Activated CD8-positive, alpha-beta memory T cell treated with anti-CD3 and anti-CD28 coated beads, Interleukin-2, amount 50 U/mL, for 1 hour (primary cell): ENCODE results near the gene TSPYL1.
A peak's percentile ranks its signal among the peaks of the same experiment; 100 is the strongest.
"Not testable (repeated sequence)": the region's sequence is repeated elsewhere in the genome, so short reads cannot be mapped to it uniquely, and the experiment has no call there.

ENCODE experiments used
- DNase-seq: peaks from one replicate; pipeline ENCODE4 v3.0.0-alpha.2; 2020; ENCODE audit errors: extremely low read depth

TSPYL1 gene

DNA sequence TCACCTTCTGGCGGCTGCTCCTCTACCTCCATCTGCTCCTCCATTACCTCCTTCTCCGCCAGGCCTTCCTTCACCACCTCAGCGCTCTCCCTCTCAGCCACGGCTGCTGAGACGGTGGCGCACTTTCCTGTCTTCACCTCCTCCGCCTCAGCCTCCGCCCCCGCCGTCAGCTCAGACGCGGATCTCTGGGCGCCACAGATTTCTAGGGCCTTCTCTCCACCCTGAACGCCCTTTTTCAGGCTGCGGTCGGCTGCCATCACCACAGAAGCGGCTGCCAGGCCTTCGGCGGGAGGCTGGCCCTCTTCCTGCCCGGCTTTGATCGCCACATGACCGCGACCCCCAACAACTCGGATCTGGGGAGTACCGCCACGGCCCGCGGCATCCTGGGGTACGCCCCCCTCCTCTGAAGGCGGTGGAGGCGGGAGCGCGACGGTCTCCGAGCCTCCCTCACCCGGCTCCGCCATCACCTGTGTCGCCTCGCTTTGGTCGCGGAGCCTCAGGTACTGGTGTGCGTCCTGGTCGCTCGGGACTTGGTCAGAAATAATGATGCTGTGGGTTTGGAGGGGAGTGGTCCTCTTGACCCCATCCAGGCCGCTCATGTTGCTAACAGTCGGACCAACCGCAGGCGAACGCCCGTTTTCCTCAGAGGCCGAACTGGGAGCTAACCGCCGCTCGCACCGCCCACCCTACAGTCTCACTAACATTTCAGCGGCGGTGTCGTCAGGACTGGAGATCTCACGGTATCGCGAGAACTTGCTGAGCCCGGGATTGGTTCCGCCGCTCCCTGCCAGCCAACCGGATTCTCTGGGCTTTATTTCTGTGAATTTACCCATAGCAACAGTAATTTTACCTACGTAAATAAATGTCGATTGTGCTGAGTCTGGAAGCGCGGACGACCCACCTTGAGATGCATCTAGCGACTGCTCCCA is at the start of gene TSPYL1:
TSS of gene TSPYL1 (minus strand) at position 699 of the 929 bp plus-strand sequence. CDS start at position 599, 100 bp downstream.
- DNase-seq: peak; percentile 93

DNA sequence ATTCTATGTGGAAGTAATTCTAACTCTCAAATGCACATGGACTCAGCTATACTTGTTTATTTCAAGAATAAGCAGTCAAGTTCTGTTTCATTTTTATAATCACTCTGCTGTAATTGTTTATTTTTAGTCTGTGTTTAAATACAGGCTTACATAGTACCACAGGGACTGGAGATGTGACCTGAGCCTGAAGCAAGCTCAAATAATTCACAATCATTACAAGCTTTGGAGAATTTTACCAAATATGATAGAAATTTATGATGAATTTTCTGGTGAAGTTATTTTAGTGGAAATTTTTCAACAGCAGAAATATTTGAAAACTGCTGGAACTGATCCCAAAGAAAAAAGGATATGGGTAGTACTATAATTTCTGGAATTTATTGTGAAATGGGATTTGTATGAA is 49.4 kb upstream of the TSPYL1 start:
- DNase-seq: no peak

DNA sequence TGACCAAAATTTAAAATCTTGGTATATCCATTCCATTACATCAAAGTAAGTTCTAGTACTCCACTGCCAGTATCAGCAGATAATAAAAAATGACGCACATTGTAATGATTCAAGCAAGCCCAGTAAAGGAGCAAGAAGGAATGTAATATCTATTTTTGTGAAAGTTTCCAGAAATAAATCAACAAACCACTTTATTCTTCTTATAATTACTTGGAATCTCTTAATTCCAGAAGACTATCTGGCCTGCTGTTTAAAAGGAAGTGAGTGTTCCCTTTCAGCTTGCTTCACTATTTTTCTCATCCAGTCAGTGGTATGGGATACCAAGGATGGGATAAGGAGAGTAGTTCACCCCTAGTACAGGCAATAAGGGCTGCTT is 48.8 kb upstream of the TSPYL1 start:
- DNase-seq: no peak

DNA sequence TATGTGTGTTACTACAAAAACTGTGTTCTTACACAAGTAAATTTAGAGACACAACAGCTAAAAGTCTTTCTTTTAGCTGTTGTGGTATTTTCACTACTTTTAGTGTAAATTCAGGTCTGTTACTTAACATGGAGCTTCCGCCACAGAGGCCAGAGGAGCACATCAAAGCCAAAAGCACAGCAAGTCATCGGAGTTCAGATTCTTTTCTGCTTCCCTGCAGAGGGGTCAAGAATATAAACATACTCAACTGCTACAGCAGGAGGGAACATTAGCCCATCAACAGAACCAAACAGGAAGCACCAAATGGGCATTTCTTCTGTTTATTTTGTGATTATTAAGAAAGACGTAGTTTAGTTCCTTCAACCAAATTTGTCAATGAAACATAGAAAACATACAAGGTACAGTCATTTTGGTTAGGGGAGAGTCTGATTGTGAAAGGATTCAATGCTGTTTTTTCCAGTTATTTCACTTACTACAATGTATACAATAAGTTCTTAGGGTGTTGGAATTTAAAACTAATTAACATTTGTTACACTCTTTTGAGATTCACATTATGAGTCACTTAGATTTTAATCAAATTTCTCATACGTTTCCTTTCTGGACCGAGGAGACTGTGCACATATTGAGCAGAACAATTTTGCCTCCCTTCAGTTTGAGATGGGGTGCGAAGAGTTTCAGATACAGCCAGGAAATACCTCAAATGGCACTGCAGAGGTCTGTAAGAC is 48.2 kb upstream of the TSPYL1 start:
- DNase-seq: no peak

DNA sequence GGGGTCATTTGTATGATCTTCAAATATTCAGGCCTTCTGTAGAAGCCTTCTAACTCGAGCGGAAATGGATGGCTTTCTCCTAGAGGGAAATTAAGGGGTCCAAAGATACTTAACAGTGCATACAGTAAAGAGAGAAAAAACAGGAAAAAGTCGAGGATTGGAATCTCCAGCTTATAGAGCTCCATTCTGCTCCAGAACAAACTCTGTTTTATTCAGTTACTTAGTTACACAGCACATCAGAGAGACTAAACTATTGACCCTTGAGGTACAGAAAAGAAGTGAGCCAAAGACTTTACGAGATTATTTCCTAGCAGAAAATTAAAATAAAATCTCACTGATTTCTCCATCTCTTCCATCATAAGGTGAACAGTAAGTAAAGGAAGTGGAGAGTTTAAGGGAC is 47.3 kb upstream of the TSPYL1 start:
- no peak for DNase-seq

DNA sequence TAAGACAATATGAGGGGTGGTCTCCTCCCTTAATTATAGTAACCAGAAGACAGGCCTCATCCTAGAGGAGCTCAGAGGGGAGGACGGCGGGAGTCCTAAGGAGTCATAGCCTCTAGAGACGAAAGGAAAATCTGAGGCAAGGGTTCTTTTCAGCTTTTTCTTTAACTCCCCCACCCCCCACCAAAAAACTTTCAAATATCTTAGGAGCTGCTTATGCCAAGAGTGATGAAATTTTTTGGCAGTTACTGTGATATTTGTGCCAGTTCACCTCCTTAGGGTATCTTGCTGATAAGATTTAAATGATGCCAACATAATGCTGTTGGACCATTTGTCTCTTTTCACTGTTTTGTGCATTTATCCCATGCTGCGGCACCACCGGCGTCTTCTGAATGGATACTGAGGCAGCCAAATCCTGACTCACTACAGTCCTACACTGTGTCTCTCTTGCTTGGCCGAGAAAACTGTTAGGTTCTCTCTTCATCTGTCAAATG is 46.5 kb upstream of the TSPYL1 start:
- DNase-seq: no peak

DNA sequence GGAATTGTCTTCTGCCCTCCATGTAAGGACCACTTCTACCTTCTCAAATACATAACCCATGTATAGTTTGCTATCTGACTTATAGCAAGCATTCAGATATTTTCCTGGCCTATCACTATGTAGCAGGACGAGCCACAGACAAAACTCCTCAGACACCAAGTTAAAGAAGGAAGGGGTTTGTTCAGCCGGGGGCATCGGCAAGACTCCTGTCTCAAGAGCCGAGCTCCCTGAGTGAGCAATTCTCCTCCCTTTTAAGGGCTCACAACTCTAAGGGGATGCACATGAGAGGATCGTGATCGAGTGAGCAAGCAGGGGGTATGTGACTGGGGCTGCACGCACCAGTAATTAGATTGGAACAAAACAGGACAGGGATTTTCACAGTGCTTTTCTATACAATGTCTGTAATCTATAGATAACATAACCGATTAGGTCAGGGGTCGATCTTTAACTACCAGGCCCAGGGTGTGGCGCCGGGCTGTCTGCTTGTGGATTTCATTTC is 46.0 kb upstream of the TSPYL1 start:
- DNase-seq: not testable (repeated sequence)

DNA sequence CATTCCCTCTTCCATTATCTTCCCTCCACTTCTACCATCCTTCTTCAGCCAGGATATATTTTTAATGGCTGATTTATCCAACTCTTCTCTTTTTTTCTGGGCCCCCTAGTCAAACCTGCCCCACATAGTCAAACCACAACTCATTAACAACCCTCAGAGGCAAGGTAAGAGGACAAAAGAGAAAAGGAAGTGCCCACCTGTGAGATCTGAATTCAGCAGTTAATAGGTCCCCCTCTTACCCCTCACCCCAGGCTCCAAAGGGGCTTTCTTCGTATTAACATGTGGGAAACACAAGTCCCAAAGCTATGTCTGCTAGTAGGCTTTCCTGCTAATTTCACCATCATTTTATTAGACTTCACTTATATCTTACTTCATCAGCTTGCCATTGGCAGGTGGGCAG is 44.1 kb upstream of the TSPYL1 start:
- no peak for DNase-seq

DNA sequence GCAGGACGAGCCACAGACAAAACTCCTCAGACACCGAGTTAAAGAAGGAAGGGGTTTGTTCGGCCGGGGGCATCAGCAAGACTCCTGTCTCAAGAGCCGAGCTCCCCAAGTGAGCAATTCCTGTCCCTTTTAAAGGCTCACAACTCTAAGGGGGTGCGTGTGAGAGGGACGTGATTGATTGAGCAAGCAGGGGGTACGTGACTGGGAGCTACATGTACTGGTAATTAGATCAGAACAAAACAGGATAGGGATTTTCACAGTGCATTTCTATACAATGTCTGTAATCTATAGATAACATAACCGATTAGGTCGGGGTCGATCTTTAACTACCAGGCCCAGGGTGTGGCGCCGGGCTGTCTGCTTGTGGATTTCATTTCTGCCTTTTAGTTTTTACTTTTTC is 42.2 kb upstream of the TSPYL1 start:
- not testable (repeated sequence) for DNase-seq

DNA sequence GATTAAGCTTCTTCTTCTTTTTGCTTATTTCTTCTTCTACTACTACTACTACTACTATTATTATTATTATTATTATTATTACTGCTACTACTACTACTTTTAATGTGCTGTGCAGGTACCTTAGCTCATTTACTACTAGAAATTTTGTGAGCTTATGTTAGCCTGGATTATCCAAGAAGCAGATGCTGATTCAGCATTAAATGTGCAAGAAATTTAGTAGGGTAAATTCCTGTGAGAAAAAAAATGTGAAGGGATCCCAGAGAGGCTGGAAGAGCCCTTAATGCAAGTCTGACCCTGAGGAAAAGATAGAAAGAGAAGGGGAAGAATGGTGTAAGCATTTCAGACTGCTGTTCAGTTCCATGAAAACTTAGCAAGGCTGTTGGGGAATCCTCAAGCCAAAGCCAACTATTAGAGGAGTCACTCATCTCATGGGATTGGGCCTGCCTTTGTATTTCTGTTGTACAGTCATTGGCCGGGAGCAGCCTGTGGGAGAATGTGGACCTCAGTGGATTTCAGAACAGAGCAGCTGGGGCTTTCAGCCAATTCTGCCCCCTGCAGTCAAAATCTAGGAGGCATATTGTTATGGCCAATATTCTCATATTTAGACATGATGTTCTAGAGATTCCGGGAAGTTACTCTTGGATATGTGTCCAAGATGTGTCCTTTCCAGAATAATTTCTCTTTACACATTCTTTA is 37.2 kb upstream of the TSPYL1 start:
- DNase-seq: no peak

DNA sequence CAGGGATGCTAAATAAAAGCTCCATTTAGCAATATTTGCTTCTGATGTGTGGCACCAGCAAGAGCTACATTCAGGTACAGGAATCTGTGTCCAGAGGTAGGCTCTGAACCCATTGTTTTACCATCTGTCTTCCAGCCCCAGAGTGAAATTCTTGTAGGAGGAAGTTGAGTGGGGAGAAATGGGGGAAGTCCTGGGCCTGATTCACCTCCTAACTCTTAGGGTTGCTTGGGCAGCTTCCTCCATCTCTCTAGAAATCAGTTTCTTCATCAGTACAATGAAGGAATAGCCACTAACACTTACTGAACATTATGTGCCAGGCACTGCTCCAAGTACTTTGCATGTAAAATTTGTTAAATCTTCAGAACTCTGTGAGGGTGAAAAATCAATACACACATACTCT is 35.1 kb upstream of the TSPYL1 start:
- DNase-seq: no peak

DNA sequence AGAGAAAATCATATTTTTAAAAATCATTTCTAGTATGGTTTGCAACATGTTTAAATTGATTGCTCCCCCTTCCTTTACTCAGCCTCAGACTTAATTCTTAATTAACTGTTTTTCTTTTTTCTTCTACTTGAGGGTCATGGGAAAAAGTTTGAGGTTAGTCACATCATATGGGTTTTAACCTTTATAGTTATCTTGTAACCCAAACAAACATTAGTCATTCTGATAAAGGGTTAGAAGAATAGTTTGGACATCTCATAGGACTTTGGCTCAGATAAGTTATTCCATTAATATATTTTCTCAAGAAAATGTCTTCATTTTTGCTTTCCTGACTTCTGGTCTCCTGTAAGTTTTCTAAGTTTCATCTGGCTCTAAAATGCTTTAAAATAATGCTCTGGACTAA is 34.5 kb upstream of the TSPYL1 start:
- DNase-seq: no peak

DNA sequence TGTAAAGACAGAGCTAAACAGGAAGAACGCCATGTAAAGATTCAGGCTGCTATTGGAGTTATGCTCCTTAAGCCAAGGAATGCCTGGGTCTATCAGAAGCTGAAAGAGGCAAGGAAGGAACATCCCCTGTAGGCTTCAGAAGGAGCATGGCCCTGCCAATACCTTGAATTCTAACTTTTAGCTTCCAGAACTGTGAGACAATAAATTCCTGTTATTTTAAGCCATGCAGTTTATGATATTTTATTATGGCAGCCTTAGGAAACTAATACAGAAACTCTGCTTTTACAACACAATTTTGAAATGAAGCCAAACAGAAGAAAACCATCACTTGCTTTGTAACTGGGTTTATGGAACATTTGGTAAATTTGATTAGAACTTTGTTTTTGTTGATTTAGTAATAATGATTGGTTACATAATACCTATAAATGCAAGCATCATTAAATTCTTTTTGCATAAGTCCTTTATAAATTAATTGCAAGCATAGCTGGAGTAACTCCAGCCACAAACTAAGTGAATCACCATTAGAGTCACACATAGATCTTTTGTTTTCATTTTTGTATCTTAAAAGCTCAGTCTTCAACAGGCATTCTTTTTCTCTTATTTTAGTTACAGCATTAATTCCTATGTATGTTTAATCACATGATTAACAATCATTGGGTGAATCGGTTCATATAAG is 33.5 kb upstream of the TSPYL1 start:
- no peak for DNase-seq

DNA sequence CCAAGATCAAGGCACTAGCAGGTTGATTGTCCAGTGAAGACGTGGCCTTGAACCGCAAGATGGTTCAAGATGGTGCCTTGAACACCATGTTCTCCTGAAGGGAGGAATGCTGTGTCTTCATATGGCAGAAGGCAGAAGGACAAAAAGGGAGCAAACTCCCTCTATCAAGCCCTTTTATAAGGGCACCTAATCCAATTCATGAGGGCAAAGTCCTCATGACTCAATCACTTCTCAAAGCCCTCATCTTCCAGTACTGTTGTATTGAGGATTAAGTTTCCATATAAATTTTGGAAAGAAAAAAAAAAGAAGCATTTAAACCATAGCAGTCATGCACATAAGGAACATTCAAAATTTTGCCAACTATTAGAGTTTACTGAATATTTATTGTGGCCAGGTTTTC is 29.9 kb upstream of the TSPYL1 start:
- no peak for DNase-seq

DNA sequence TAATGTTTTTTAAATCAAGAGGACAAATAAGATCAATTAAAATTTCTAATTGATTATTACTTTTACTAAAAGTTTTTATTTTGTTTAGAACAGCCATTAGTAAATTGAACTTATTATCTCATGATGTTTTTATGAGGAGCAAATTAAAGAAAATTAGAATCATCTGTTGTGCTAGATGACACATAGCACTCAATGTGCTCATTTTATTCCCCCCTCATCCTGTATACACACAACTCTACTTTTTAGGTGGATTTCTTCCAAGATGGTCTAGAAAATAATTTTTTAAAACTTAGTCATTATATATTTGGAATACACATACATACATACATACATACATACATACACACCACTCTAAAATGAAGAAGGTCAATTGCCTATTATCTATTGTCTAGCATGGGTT is 29.3 kb upstream of the TSPYL1 start:
- DNase-seq: no peak

DNA sequence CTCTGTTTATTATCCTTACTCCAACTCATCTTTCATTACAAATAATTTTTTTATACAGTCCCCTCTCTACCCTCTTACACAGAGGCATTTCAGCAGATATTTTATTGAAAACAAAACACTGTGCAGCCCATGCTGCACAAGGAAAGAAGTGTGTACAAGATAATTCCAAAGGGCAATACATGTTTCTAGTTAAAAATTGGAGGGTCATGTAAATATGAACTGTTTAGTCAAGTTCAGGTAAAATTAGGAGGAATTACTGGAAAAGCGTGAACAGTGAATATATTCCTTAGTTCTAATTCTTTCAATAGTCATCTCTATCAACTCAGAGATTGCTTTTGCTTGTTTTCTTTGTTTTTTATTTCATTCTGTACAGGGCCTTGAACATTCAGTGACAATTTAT is 27.9 kb upstream of the TSPYL1 start:
- DNase-seq: no peak

DNA sequence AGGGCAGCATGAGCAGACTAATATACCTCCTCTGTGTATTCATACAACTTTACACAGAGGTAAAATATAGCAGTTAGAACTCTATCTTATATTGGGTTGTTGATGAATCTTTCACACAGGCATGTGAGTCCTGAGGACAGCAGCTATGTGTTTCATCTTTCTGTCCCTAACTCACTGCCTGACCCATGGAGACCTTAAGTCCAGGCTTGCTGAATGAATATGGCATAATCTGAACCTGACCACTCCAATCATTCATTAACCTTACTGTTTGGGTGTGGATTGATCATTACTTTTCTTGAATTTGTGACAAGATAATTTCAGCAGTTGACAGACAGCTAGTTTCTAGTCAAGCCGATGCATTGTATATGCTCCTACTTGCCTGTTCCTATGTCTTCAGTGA is 27.3 kb upstream of the TSPYL1 start:
- no peak for DNase-seq

DNA sequence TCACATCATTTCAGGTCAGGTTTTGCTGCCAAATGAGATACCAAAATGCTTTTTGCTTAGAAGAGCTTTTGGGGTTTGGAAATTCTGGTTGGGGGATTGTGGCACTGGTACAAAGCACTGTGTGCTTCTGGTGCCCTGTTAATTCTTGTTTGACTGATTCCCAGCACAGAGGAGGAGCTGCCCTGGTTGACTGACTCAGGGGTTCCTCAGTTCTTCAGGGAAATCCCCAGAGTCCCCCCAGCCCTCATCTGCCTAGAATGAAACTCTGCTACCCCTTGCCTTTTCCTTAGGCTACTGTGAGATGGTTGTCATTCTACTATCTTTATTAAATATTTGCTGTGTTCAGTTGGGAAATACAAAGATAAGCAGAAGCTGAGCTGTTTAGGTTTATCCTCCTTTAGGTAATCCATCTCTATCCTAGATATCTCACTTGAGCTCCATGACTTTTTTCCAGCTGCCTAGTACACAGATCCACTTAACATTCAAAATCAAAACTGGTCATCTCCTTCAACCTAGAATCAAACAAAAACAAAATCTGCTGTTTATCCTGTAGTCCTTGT is 24.9 kb upstream of the TSPYL1 start:
- DNase-seq: no peak

DNA sequence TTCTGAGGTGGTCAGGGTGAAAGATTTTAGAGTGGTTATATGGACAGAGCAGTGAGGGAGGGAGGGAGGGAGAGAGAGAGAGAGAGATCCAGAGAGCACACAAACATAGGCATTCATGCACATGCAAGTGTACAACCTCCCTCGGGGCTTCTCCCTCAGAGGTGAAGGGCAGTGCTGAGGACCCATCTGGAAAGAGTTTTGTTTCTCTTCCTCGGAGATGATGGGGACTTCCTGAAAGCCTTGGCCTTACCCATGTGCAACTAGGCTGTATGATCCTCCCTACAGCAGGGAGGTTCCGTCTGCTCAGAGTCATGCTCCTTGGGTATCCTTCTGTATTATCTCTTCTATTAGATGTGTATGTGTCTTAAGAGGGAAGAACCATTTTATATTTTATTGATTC is 21.4 kb upstream of the TSPYL1 start:
- no peak for DNase-seq

DNA sequence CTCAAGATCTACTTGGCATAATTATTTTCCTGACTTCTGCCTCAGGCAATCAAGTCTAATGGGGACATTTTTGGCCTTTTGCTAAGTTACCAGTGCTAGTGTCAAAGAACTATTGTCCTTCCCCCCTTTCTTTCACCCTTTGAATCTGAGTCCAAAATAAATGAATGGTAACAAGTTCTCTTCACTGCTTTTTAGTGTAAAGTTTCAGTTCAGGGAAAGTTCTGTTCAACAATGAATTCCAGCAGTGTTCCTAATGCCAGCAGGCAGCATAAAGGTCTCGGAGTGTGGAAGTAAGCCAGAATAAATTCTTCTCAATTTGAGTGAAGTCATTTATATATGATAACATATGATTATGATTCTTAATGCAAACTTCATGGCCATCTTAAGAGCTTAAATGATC is 20.8 kb upstream of the TSPYL1 start:
- DNase-seq: no peak

DNA sequence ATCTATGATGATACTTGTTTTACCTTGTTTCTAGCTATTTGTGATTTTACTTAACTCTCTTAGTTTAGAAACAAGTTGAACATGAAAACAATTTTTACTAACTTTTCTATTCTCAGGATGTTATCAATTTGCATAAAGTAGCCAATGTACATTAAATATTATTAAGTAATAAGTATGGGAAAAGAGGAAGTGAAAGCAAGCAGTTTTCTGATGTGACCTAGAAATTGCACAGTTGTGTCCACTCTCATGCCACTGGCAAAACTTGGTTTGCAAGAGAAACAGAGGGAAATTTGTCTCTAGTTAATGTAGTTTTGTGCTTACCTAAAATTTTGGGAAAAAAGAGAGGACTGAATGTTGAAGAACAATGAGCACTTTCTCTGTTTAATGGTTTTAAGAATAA is 19.2 kb upstream of the TSPYL1 start:
- no peak for DNase-seq
